GM13976 (cell line): ENCODE measurements around the gene SRC.

ENCODE experiments used
- DNase-seq: peaks from one replicate; pipeline ENCODE4 v3.0.0; 2012; ENCODE audit warnings: low spot score
- in situ Hi-C: fragments of 300-500 bp; cut with MboI; formaldehyde crosslinking; loops from one replicate; pipeline ENCODE4 v1.12.0; 2022; ENCODE audit warnings: low sequenced_read_pairs, mixed read lengths, inconsistent platforms; ENCODE audit not compliant: unreplicated experiment
- TF ChIP-seq, protein P1 (sequence below): IDR thresholded peaks from 2 replicates; pipeline ENCODE4 v1.5.1; 2012; ENCODE audit warnings: borderline replicate concordance, mild to moderate bottlenecking; ENCODE audit not compliant: insufficient read depth; ENCODE audit errors: extremely low read depth, missing control alignments, control extremely low read depth

Gene SRC

DNA sequence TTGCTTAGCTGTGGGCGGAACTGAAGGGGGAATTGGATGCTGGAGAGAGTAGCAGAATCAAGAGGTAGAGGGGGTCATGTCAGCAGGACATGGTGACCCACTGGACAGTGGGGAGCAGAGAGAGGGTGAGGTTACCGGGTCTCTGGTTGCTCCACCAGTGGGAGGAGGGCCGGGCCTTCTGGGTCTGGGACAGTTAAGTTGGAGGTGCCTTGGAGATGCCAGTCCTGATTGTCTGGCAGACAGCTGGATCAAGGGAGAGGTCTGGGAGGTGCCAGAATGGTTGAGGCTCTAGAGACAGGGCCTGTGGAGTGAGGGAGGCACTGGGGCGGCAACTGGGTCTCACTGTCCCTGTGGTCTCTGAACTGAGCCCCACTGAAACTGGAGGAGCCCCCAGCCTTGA lies 31.8 kb upstream of the SRC start:
- DNase-seq = no peak
- TF ChIP-seq, protein P1, sequence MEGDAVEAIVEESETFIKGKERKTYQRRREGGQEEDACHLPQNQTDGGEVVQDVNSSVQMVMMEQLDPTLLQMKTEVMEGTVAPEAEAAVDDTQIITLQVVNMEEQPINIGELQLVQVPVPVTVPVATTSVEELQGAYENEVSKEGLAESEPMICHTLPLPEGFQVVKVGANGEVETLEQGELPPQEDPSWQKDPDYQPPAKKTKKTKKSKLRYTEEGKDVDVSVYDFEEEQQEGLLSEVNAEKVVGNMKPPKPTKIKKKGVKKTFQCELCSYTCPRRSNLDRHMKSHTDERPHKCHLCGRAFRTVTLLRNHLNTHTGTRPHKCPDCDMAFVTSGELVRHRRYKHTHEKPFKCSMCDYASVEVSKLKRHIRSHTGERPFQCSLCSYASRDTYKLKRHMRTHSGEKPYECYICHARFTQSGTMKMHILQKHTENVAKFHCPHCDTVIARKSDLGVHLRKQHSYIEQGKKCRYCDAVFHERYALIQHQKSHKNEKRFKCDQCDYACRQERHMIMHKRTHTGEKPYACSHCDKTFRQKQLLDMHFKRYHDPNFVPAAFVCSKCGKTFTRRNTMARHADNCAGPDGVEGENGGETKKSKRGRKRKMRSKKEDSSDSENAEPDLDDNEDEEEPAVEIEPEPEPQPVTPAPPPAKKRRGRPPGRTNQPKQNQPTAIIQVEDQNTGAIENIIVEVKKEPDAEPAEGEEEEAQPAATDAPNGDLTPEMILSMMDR = no peak
- in situ Hi-C loops = no loop called here

DNA sequence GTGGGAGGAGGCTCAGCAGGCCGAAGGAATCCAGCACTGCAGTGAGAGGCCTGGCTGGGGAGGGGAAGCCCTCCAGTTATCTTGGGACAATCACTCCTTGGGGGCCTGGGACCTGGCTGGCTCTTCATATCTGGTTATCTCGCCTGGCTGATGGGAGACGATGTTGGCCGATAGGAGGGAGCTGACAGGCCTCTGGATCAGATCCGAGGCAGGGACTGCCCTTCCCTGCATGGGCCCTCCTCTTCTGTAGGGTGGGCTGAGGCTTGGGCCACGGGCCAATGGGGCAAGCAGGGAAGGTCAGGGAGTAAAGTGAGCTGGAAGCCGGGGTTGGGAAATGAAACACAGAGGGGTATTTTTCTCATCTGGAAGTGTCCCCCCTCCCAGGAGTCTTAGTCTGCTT lies 31.3 kb upstream of the SRC start:
- TF ChIP-seq, protein P1 = no peak
- in situ Hi-C loops = no loop called here
- DNase-seq = no peak

DNA sequence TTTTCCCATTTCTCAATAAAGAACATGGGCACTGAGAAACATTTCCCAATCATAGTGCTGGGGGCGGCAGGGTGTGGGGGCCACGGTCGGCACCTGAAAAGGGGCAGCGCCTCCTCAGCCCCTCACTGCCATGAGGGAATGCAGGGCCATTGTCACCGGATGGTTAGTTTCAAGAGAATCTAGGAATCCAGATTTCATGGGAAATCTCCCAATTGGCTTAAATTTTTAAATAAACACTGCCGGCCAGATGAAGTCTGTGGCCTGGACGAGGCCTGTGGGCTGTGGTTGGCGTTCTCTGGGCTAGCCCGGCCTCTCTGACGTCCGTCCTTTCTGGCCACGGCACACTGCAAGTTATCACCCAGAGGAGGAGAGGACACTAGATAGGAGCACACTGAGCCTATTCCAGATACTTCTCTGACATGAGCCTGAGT lies 30.9 kb upstream of the SRC start:
- TF ChIP-seq, protein P1 = no peak
- in situ Hi-C loops = no loop called here
- no peak for DNase-seq

GRCh38 chr20:37315452-37316110 lies 30.4 kb upstream of the SRC start:
- in situ Hi-C loops = no loop called here
- DNase-seq = peak; percentile 59
- TF ChIP-seq, protein P1 = no peak

GRCh38 chr20:37316116-37316774 lies 29.7 kb upstream of the SRC start:
- DNase-seq = peak; percentile 76
- TF ChIP-seq, protein P1 = no peak
- in situ Hi-C loops = no loop called here

DNA sequence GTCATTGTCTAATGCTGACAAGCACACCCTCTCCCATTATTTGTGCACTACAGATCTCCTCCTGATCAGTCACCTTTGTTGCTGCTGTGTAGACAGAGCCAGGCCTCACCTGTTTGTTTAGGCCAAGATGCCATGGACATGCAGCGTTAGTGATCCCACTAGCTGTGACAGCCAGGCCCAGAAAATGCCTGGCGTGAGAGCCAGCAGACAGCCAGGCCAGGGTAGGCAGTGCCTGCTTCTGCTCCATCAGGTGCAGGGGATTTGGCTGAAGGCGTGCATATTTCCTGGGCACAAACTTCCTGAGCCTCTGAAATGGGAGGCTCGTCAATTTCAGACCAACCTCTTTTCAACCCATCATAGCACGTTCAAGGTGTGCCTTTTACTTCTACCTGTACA lies 29.2 kb upstream of the SRC start:
- TF ChIP-seq, protein P1 = no peak
- DNase-seq = no peak
- in situ Hi-C loops = no loop called here
